ENCODE measurements around the gene STAP2. TPM values are rescaled to one million over a fixed set of nuclear protein-coding genes. Genes with fewer than 3 reads are reported as not detected.

The STAP2 gene
- total and polyA plus RNA-seq, 9 of the 15 experiments (the other 6 are each of a cell fraction or from before 2014, with no cell fraction given), result 1.2 to 9.8 (median 4.5) TPM

GRCh38 chr19:4327252-4327876 is 11.3 kb downstream of the STAP2 start (continued):
- TF ChIP-seq, protein P1, sequence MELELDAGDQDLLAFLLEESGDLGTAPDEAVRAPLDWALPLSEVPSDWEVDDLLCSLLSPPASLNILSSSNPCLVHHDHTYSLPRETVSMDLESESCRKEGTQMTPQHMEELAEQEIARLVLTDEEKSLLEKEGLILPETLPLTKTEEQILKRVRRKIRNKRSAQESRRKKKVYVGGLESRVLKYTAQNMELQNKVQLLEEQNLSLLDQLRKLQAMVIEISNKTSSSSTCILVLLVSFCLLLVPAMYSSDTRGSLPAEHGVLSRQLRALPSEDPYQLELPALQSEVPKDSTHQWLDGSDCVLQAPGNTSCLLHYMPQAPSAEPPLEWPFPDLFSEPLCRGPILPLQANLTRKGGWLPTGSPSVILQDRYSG (tag; conservative IDR thresholded peaks at IDR 0.05; ENCODE audit: low read depth), result no peak
- peak in 1 of 2 experiments; percentile 45; a peak in 1 of 4 replicates for TF ChIP-seq FOXA3 (CRISPR knock-in tag; conservative IDR thresholded peaks at IDR 0.05 in 1 of 2, IDR thresholded peaks at IDR 0.05 in 1 of 2)
- TF ChIP-seq YY1 (IDR thresholded peaks at IDR 0.05; ENCODE audit: borderline replicate concordance in 1 of 3, control insufficient read depth in 1 of 3, extremely low read depth in 1 of 3, insufficient read depth in 3 of 3, insufficient read length in 1 of 3, insufficient replicate concordance in 2 of 3, low read depth in 1 of 3, low read length in 2 of 3), result peak in 1 of 3 experiments; percentile 45
- TF ChIP-seq, protein P2, sequence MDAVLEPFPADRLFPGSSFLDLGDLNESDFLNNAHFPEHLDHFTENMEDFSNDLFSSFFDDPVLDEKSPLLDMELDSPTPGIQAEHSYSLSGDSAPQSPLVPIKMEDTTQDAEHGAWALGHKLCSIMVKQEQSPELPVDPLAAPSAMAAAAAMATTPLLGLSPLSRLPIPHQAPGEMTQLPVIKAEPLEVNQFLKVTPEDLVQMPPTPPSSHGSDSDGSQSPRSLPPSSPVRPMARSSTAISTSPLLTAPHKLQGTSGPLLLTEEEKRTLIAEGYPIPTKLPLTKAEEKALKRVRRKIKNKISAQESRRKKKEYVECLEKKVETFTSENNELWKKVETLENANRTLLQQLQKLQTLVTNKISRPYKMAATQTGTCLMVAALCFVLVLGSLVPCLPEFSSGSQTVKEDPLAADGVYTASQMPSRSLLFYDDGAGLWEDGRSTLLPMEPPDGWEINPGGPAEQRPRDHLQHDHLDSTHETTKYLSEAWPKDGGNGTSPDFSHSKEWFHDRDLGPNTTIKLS (IDR thresholded peaks at IDR 0.05; ENCODE audit: borderline replicate concordance, low read depth), result peak; percentile 58
- TF ChIP-seq, protein P3, sequence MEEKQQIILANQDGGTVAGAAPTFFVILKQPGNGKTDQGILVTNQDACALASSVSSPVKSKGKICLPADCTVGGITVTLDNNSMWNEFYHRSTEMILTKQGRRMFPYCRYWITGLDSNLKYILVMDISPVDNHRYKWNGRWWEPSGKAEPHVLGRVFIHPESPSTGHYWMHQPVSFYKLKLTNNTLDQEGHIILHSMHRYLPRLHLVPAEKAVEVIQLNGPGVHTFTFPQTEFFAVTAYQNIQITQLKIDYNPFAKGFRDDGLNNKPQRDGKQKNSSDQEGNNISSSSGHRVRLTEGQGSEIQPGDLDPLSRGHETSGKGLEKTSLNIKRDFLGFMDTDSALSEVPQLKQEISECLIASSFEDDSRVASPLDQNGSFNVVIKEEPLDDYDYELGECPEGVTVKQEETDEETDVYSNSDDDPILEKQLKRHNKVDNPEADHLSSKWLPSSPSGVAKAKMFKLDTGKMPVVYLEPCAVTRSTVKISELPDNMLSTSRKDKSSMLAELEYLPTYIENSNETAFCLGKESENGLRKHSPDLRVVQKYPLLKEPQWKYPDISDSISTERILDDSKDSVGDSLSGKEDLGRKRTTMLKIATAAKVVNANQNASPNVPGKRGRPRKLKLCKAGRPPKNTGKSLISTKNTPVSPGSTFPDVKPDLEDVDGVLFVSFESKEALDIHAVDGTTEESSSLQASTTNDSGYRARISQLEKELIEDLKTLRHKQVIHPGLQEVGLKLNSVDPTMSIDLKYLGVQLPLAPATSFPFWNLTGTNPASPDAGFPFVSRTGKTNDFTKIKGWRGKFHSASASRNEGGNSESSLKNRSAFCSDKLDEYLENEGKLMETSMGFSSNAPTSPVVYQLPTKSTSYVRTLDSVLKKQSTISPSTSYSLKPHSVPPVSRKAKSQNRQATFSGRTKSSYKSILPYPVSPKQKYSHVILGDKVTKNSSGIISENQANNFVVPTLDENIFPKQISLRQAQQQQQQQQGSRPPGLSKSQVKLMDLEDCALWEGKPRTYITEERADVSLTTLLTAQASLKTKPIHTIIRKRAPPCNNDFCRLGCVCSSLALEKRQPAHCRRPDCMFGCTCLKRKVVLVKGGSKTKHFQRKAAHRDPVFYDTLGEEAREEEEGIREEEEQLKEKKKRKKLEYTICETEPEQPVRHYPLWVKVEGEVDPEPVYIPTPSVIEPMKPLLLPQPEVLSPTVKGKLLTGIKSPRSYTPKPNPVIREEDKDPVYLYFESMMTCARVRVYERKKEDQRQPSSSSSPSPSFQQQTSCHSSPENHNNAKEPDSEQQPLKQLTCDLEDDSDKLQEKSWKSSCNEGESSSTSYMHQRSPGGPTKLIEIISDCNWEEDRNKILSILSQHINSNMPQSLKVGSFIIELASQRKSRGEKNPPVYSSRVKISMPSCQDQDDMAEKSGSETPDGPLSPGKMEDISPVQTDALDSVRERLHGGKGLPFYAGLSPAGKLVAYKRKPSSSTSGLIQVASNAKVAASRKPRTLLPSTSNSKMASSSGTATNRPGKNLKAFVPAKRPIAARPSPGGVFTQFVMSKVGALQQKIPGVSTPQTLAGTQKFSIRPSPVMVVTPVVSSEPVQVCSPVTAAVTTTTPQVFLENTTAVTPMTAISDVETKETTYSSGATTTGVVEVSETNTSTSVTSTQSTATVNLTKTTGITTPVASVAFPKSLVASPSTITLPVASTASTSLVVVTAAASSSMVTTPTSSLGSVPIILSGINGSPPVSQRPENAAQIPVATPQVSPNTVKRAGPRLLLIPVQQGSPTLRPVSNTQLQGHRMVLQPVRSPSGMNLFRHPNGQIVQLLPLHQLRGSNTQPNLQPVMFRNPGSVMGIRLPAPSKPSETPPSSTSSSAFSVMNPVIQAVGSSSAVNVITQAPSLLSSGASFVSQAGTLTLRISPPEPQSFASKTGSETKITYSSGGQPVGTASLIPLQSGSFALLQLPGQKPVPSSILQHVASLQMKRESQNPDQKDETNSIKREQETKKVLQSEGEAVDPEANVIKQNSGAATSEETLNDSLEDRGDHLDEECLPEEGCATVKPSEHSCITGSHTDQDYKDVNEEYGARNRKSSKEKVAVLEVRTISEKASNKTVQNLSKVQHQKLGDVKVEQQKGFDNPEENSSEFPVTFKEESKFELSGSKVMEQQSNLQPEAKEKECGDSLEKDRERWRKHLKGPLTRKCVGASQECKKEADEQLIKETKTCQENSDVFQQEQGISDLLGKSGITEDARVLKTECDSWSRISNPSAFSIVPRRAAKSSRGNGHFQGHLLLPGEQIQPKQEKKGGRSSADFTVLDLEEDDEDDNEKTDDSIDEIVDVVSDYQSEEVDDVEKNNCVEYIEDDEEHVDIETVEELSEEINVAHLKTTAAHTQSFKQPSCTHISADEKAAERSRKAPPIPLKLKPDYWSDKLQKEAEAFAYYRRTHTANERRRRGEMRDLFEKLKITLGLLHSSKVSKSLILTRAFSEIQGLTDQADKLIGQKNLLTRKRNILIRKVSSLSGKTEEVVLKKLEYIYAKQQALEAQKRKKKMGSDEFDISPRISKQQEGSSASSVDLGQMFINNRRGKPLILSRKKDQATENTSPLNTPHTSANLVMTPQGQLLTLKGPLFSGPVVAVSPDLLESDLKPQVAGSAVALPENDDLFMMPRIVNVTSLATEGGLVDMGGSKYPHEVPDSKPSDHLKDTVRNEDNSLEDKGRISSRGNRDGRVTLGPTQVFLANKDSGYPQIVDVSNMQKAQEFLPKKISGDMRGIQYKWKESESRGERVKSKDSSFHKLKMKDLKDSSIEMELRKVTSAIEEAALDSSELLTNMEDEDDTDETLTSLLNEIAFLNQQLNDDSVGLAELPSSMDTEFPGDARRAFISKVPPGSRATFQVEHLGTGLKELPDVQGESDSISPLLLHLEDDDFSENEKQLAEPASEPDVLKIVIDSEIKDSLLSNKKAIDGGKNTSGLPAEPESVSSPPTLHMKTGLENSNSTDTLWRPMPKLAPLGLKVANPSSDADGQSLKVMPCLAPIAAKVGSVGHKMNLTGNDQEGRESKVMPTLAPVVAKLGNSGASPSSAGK (IDR thresholded peaks at IDR 0.05), result peak; percentile 91
- no peak for TF ChIP-seq OTX1 (CRISPR knock-in tag; IDR thresholded peaks at IDR 0.05)
- peak; percentile 35 for TF ChIP-seq ZBTB7A (IDR thresholded peaks at IDR 0.05; ENCODE audit: borderline replicate concordance, control insufficient read depth, low read depth, low read length)
- TF ChIP-seq RBBP5 (IDR thresholded peaks at IDR 0.05; ENCODE audit: borderline replicate concordance, insufficient read depth, low read length, poor library complexity, severe bottlenecking), result peak; percentile 37
- TF ChIP-seq FOXK1 (CRISPR knock-in tag; IDR thresholded peaks at IDR 0.05; ENCODE audit: borderline replicate concordance), result no peak
